Midbrain (tissue), 1 donor: ENCODE measurements around the gene STX8.
A peak's percentile ranks its signal among the peaks of the same experiment; 100 is the strongest.
"Not testable (repeated sequence)": the region's sequence is repeated elsewhere in the genome, so short reads cannot be mapped to it uniquely, and the experiment has no call there.

Source experiments
- DNase-seq: peaks from one replicate; lab custom pipeline; 2025; lab: John Stamatoyannopoulos, UW

The STX8 gene

GRCh38 chr17:9261081-9262012 is 314.3 kb downstream of the STX8 start:
- no peak for DNase-seq

GRCh38 chr17:9259419-9259818 is 316.2 kb downstream of the STX8 start:
- no peak for DNase-seq

- DNase-seq, result no peak
Measured at GRCh38 chr17:9258115-9259015, 317.3 kb downstream of the STX8 start.

GRCh38 chr17:9257630-9257965 is 318.0 kb downstream of the STX8 start:
- DNase-seq, result not testable (repeated sequence)

- no peak for DNase-seq
Measured at GRCh38 chr17:9256751-9257629, 318.6 kb downstream of the STX8 start.

GRCh38 chr17:9256361-9256750 is 319.3 kb downstream of the STX8 start:
- DNase-seq, result no peak

GRCh38 chr17:9255833-9256232 is 319.8 kb downstream of the STX8 start:
- no peak for DNase-seq

- no peak for DNase-seq
Measured at GRCh38 chr17:9254841-9255240, 320.8 kb downstream of the STX8 start.

- no peak for DNase-seq
Measured at GRCh38 chr17:9253308-9253707, 322.3 kb downstream of the STX8 start.

GRCh38 chr17:9251273-9251672 is 324.3 kb downstream of the STX8 start:
- DNase-seq, result no peak

- DNase-seq, result no peak
Measured at GRCh38 chr17:9249245-9249953, 326.2 kb downstream of the STX8 start.

GRCh38 chr17:9247401-9247938 is 328.1 kb downstream of the STX8 start:
- DNase-seq, result peak; percentile 61

- no peak for DNase-seq
Measured at GRCh38 chr17:9244066-9245052, 331.3 kb downstream of the STX8 start.

- no peak for DNase-seq
Measured at GRCh38 chr17:9242983-9243382, 332.6 kb downstream of the STX8 start.

- no peak for DNase-seq
Measured at GRCh38 chr17:9242497-9242881, 333.1 kb downstream of the STX8 start.

- DNase-seq, result no peak
Measured at GRCh38 chr17:9241774-9242496, 333.7 kb downstream of the STX8 start.

GRCh38 chr17:9241371-9241712 is 334.3 kb downstream of the STX8 start:
- peak; percentile 59 for DNase-seq

GRCh38 chr17:9240659-9241370 is 334.8 kb downstream of the STX8 start:
- peak; percentile 65 for DNase-seq
